HL-60/S4 treated with retinoic acid at 250 ng/mL for 4 days and 3 days (cell line): Measurements from ENCODE around the gene MTF1.

Experiments
- in situ Hi-C: fragments of 300-500 bp; cut with MboI; formaldehyde crosslinking; loops from 2 replicates; pipeline ENCODE4 v1.7.0; 2022; ENCODE audit warnings: low sequenced_read_pairs

The MTF1 gene

DNA sequence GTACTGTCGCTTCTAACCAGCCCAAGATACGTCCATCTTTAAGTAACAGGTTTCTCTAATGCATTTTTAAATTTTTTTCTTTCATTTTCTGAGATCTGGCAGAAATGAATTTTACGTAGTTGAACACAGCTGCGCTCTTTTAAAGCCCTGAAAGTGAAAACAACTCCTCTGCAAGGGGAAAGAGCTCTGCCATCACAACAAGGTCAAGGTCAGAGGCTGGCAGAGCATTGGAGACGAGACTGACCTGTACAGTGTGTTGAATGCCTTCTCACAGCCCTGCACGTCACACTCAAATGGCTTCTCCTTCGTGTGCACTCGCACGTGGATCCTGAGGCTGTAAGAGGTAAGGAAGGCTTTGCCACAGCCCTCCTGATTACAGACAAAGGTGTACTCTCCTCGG, 19.7 kb downstream of the MTF1 start:
- in situ Hi-C loops: no loop called here

DNA sequence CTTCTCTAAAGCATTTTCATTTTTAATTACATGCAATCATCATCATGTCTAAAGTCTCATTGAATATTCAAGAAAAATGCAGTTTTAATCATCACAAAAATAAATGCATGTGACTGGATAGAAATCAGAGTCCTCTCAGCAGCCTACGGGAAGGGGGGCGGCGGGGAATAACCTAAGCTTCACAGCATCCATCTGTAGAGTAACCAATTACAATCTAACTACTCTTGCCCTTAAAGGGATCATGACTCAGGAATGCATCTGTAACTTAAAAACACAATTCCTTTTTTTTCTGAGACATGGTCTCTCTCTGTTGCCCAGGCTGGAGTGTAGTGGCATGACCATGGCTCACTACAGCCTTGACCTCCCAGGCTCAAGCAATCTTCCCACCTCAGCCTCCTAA, 22.6 kb downstream of the MTF1 start:
- in situ Hi-C loops: no loop called here

DNA sequence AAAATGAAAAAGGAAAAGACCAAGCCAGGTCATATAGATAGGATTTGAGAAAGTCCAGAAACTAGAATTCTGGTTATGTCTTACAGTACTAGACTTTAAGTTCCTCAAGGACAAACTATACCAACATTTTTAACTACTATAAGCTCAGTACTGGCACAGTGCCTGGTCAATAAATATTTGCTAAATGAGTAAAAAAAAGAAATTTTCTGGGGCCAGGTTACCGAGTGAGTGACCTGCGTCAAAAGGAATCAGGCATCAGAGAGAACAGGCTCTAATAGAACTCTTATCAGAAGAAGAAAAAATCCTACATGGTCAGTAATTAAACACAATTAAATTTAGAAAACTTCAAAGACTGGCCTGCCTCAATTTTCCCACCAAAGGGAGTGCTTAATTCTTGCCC, 27.6 kb downstream of the MTF1 start:
- in situ Hi-C loops: no loop called here

DNA sequence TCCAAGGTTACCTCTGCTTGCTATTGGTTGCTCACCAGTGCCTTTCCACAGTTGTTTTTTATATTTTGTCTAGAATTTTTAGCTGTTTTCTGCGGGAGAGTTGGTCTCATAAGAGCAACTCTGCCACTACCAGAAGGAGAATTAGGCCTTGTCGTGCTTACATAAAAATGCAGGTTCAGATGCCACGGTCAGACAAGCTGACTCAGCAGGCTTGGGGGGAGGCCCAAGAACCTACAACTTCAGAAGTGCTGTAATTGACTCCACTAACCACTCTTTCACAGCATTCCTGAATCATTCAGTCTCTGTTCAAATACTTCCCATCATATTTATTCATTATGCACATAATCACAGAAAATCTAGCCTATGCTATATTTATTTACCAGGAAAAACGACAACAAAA, 28.3 kb downstream of the MTF1 start:
- in situ Hi-C loops: no loop called here

DNA sequence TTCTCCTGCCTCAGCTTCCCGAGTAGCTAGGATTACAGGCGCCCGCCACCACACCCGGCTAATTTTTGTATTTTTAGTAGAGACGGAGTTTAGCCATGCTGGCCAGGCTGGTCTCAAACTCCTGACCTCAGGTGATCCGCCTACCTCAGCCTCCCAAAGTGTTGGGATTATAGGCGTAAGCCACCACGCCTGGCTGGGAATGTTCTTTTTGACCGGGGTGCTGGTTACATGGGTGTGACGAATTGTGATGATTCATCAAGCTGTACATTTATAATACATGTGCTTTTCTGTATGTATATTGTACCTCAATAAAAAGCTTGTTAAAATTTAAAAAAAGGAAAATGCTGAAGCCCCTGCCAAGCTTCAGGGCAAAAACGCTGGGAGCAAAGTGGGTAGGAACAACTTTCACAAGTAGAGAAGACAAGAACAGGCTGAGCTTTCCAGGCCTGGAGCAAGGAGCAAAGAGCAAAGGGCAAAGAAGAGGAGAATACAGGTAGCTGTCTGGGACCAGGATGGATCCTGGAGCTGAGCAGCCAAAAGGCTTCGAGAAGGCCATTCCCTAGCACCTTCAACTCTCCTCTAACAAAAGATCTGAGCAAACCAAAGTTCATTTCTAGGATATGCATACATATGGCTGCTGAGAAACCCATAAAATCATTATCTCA, 30.9 kb downstream of the MTF1 start:
- in situ Hi-C loops: no loop called here

DNA sequence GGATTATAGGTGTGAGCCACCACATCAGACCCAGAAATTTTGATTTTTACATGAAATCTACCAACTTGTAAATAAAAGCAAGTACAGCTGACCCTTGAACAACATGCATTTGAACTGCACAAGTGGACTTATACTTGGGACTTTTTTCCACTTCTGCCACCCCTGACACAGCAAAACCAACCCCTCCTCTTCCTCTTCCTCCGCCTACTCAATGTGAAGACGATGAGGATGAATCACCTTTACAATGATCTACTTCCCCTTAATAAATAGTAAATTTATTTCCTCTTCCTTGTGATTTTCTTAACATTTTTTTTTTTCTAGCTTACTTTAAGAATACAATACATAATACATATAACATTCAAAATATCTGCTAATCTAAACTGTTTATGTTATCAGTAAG, 33.9 kb downstream of the MTF1 start:
- in situ Hi-C loops: no loop called here

DNA sequence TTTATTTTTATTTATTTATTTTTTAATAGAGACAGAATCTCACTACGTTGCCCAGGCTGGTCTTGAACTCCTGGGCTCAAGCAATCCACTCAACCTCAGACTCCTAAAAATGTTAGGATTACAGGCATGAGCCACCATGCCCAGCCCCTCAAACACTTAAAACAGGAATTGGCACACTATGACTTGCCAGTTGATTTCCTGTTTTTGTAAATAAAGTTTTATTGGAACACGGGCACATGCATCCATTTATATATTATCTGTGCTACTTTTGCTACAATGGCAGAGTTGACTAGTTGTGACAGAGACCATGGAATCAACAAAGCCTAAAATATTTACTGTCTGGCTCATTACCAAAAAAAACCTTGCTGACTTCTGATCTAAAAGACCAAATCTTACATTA, 35.4 kb downstream of the MTF1 start:
- in situ Hi-C loops: no loop called here

DNA sequence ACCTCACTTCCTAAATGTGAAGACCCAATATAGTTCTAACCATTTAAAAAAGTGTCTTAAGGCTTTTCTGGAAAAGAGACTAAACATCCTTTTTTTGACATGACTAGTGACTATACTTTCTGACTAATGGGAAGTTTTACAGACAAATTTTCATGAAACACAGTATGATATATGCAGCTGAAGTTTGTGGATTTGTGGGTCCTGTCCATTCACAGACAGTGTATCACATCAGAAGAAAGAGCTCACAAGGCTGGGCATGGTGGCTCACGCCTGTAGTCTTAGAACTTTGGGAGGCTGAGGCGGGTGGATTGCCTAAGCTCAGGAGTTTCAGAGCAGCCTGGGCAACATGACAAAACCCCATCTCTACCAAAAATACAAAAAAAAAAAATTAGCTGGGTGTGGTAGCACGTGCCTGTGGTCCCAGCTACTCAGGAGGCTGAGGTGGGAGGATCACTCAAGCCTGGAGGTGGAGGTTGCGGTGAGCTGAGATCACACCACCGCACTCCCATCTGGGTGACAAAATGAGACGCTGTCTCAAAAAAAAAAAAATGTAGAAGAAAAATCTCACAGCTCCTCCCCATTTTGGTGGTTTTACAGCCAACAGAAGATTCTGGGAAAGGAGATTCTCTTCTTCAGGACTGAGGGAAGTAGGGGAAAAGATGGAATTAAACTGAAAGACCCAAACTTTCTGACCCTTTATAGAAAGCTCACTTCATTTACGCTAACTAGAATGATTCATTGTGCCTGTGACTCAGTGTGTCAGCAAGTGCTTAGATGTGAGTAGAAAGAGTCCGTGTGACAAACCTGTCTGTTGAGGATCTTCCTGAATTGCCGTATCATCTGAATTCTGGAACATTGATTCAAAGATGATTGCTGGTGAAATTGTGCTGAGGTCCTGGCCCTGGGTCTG, 36.2 kb downstream of the MTF1 start:
- in situ Hi-C loops: no loop called here

DNA sequence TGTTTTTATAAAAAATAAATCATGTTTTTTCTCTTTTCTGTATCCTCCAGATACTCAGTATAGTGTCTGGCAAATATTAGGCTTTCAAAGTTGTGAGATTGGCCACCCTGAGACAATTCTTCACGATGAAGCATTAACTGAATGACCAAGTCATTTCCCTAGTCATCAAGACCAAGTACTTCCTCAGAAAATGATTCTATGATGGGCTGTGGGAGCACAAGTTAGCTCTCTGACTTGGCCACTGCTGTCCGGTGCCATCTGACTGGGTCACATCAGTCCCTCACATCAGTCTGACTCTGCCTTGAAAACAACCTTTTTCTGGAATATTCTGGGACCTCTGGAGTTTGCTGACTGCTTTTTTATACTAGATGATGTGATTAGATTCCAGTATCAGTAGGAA, 37.9 kb downstream of the MTF1 start:
- in situ Hi-C loops: no loop called here

DNA sequence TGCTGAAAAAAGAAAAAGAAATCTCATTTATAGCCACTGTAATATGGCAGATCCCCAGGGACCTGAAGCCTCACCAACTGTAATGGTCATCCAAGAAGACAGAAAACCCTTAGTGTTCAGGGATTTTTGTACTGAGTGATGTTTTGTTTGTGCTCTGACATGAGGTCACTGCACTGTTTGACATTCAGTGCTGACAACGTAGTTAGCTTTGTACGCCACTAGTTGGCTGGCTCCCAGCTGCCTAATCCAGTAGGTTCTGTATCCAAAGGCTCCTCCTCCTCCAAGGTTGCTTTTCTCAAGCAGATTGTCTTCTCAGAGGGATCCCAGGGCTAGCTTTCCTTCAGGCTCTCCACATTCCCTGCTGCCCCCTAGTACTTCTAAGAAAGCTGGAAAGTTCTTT, 41.9 kb downstream of the MTF1 start:
- in situ Hi-C loops: no loop called here

DNA sequence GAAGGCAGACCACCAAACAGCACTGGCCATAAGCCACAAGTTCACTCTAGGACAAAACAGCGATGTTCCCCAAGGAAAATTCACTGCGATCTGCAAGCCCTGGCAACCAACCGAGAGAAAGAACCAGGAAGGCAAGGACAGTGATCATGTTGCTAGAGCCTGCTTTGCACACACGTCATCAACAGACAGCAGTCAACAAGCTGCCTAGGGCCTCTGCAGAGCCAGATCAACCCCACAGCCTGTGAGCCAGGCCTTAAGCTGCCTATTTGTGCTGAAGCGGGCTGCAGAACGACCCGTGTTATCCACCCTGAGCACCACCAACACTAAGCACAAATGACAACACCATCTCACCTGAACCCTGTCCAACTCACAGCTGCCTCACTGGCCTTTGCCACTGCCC, 45.1 kb downstream of the MTF1 start:
- in situ Hi-C loops: no loop called here

DNA sequence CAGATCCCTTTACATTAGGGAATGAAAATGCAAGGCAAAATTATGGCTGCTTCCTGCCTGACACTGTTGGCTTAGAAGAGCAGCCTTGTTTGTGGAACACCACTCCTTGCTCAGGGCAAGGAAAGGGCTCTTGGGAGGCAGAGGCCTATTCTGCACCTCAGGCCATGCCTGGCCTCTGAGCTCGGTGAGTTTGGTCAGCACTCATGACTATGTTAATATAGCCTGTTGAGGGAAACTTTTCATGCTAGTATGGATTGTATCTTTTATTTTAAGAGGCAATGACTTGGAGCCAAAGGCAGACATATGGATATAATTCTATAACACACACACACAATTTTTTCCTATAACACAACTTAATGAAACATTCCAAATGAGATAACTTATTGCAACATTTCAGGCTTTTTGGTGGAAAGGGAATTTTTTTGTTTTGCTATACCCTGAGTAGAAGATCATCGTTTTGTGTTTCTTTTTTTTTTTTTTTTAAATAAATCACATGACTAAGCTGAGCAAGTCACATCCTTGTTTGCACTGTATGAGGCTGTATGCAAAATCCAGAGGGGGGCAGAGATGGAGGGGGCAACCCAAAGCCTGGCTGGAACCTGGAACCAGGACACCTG, 45.8 kb downstream of the MTF1 start:
- in situ Hi-C loops: no loop called here

DNA sequence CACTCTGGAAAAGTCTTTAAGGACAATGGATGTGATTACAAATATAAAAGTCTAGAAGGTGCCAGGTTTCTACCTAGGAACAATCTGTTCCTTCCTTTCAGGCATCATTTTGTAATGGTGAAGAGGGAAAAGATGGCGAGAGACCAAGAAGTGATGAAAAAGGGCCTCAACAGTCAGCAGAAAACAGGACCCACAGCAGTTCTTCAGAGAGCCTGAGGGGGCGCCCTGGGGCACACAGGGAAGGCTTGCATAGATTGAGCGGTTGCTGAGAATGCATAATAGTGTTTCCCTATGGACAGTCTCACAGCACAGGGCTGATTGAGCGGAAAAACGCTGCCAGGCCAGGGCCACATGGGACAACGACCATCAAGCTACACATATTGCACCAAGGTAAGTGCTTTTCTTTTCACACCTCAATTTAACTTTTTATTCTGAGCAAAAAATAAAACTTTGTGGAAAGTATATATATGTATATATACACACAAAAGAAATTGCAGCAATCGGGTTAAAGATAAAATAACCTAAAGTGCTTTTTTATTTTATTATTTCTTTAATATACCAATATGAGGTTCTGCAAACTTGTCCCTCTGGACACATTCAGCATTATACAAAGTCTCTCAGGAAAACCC, 48.3 kb downstream of the MTF1 start:
- in situ Hi-C loops: no loop called here

DNA sequence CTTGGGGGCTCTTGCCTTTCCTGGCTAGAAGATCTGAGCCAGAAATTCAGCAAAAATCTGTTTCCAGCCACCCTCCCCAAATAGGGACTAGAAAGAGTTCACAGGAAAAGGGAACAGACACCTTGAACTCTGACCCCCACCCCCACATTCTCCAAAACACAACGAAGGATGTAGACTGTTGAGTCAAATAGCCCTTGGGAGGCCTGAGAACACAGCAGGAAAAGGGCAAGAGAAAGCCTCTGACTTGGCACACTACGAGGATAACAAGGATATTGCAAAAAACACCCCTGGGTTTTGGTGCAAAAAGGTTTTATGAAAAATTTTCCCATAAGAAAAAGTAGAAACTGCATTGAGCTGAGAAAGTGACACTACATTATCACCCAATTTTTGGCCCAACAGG, 49.5 kb downstream of the MTF1 start:
- in situ Hi-C loops: no loop called here

DNA sequence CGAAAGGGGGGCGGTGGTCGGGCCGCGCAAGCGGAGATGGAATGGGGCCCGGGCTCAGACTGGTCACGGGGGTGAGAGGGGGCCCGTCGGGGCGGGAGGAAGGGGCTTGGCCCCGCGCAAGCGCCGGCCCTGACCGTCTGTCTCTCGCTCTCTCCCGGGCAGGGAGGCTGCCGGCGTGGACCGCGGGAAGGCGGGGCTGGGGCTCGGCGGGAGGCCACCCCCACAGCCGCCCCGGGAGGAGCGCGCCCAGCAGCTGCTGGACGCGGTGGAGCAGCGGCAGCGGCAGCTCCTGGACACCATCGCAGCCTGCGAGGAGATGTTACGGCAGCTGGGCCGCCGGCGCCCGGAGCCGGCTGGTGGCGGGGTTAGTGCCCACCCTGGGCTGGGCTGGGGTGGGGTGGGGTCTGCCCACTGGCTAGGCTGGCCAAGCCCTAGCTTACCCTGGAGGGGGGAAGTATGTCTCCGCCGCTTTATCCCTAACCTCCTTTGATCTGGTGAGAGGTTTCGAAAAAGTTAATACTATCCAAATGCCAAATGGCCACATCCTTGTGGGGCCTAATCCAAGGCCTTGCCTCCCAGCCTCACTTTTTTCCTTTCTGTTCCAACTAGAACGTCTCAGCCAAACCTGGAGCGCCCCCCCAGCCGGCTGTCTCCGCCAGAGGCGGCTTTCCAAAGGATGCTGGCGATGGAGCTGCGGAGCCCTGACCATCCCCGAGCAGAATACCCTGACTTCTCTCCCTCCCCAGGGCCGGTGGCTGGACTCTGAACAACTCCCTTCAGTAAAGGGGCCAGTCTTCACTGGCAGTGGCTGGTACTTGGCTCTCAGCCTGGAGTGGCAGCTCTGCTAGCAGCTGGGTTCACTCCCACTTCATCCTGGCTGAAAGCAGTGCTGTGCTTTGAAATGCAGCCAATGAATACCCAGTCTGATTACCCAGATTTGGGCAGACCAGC, 50.7 kb downstream of the MTF1 start:
- in situ Hi-C loops: no loop called here

DNA sequence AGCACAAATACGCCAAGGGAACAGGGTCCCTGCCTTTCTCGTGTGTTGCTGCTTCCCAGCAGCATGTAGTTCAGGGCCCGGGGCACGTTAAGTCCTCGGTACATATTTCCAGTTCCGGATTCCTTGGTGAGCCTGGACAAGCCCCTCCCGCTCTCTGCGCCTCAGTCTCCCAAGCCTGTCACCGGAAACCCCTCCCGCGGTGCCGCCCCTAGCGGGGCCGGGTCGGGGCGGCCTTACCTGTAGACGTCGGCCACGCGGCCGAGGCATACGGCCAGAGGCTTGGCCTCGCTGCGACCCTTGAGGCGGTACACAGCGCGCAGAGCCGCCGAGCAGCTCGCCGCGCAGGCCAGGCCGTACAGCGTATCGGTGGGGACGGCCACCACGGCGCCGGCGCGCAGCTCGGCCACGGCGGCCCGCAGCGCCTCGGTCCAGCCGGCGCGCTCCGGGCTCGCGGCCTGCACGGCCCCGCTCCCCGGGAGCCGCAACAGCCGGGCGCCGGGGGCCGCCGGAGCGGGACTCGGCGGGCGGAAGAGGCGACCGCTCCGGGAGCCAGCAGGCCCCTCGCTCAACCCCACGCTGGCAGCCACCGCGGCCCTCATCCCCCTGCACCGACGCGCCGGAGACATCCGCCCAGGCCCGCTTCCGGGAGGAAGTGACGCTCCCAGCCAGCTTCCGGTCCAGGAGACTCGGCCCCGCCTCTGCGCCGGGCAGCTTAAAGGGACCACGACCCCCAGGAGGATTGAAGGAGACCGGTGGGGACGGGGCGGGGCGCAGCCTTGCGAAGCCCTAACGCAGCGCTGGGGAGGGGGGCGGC, 51.6 kb downstream of the MTF1 start, which contains the start of the genes C1orf122 and YRDC:
Gene C1orf122 (plus strand): TSS at position 236 of the 814 bp plus-strand sequence. CDS start 615 bp downstream, outside the sequence.
Gene YRDC (minus strand): TSS at position 654 of the 814 bp plus-strand sequence. CDS start 28 bp downstream, at position 626.
- in situ Hi-C loops: no loop called here

DNA sequence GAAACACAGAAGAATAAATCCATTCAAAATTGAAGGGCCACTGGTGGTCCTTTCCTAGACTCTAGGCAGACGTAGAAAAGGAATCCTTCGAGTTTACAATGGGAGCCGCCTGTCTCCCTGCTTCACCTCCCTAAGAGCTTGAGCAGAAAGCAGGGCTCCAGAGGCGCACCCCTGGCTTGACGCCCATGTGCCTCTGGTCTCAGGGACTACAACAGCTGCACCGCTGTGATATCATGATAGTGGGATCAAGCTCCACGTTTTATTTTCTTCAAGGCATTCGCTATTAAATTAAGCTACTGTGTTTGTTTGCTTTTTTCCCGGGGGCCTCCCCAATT, 52.2 kb downstream of the MTF1 start:
- in situ Hi-C loops: no loop called here

DNA sequence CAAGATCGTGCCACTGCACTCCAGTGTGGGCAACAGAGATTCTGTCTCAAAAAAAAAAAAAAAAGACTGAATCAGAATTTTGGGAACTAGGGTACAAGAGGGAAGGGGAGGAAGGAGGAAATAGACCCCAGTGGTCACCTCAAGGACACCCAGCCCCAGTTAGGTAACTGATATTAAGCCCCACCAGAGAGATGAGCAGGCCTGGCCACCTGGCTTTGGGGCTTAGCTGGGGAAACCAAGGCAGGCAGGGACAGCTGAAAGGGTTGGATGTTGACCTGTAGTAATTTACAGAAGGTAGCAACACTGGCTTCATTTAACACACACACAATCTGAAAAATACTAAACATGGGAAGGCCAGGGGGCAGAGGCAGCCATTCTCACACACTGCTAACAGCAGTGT, 57.0 kb downstream of the MTF1 start:
- in situ Hi-C loops: no loop called here

DNA sequence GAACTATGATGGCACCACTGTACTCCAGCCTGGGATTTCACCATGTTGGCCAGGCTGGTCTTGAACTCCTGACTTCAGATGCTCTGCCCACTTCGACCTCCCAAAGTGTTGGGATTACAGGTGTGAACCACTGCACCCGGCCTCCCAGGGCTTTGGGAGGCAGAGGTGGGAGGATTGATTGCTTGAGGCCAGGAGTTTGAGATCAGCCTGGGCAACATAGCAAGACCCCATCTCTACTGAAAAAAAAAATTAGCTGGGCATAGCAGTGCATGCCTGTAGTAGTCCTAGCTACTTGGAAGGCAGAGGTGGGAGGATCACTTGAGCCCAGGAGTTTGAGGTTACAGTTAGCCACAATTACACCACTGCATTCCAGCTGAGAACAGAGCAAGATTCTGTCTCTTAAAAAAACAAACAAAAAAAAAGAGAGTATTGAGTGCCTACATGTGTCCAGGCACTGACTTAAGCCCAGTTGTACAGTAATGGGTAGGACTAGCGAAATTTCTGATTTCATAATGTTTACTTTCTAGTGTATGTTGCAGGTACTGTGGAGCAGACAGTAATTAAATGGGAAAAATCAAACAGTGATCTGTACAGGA, 61.5 kb downstream of the MTF1 start:
- in situ Hi-C loops: no loop called here
